WTC11 (cell line): ENCODE measurements around the gene RPTOR. TPM values are rescaled to one million over a fixed set of nuclear protein-coding genes. Genes with fewer than 3 reads are reported as not detected.

Experiments used
- ATAC-seq: fragments of 200-7000 bp; cut with Tn5 transposase; 2 replicates; pipeline ENCODE4 v1.10.0; 2021; ENCODE audit warnings: mild to moderate bottlenecking, moderate library complexity
- CTCF ChIA-PET: fragments of 300-600 bp; sonication (Branson Sonifier 250); formaldehyde crosslinking; loops from one replicate; lab custom pipeline; 2021; ENCODE audit warnings: antibody characterized with exemption; lab: Charles Lee
- POLR2A ChIA-PET: fragments of 350-600 bp; sonication (Branson Sonifier 250); formaldehyde crosslinking; loops from one replicate; lab custom pipeline; 2021; ENCODE audit warnings: antibody characterized with exemption; lab: Charles Lee
- DNase-seq: peaks from one replicate; pipeline ENCODE4 v3.0.0; 2021; ENCODE audit warnings: low spot score
- H3K27ac Mint-ChIP-seq: 2 replicates; pipeline ENCODE4 v1.8.0; 2021; ENCODE audit warnings: mixed read lengths
- H3K27me3 Mint-ChIP-seq: 2 replicates; pipeline ENCODE4 v1.8.0; 2021; ENCODE audit warnings: low read depth, mild to moderate bottlenecking, moderate library complexity, mixed read lengths
- H3K36me3 Mint-ChIP-seq: 2 replicates; pipeline ENCODE4 v1.8.0; 2021; ENCODE audit warnings: mixed read lengths
- H3K4me1 Mint-ChIP-seq: 2 replicates; pipeline ENCODE4 v1.8.0; 2022; ENCODE audit warnings: mixed read lengths
- H3K4me3 Mint-ChIP-seq: 2 replicates; pipeline ENCODE4 v1.8.0; 2021; ENCODE audit warnings: mild to moderate bottlenecking, moderate library complexity, mixed read lengths
- H3K9me3 Mint-ChIP-seq: 2 replicates; pipeline ENCODE4 v1.8.0; 2021; ENCODE audit warnings: mixed read lengths
- AFF4 ChIP-seq: sonication (generic); formaldehyde crosslinking; IDR thresholded peaks from 2 replicates; pipeline ENCODE4 v1.8.1; 2023; ENCODE audit warnings: mild to moderate bottlenecking, missing genetic modification reagents, borderline replicate concordance
- ARID4B ChIP-seq: sonication (generic); formaldehyde crosslinking; IDR thresholded peaks from 2 replicates; pipeline ENCODE4 v1.8.0; 2023; ENCODE audit warnings: missing genetic modification reagents, mild to moderate bottlenecking, borderline replicate concordance
- ATF2 ChIP-seq: sonication (generic); formaldehyde crosslinking; IDR thresholded peaks from 2 replicates; pipeline ENCODE4 v1.8.1; 2022; ENCODE audit warnings: low read depth, missing genetic modification reagents, borderline replicate concordance
- CREB1 ChIP-seq: sonication (generic); formaldehyde crosslinking; IDR thresholded peaks from 2 replicates; pipeline ENCODE4 v1.8.0; 2023; ENCODE audit warnings: mild to moderate bottlenecking, missing genetic modification reagents
- ELF4 ChIP-seq: sonication (generic); formaldehyde crosslinking; IDR thresholded peaks from 2 replicates; pipeline ENCODE4 v1.8.1; 2022; ENCODE audit warnings: low read depth, mild to moderate bottlenecking, moderate library complexity, missing genetic modification reagents
- PREB ChIP-seq: sonication (generic); formaldehyde crosslinking; IDR thresholded peaks from 2 replicates; pipeline ENCODE4 v1.8.1; 2022; ENCODE audit warnings: mild to moderate bottlenecking, missing genetic modification reagents, moderate library complexity, borderline replicate concordance
- PRRX2 ChIP-seq: fragments of 250-450 bp; sonication (Bioruptor Pico); IDR thresholded peaks from 2 replicates; pipeline ENCODE4 v1.8.0; 2021; ENCODE audit warnings: mild to moderate bottlenecking
- RORB ChIP-seq: fragments of 250-450 bp; sonication (Bioruptor Pico); IDR thresholded peaks from 2 replicates; pipeline ENCODE4 v1.9.0; 2021; ENCODE audit warnings: mild to moderate bottlenecking
- SOX15 ChIP-seq: fragments of 250-450 bp; sonication (Bioruptor Pico); IDR thresholded peaks from 2 replicates; pipeline ENCODE4 v1.9.0; 2021; ENCODE audit warnings: mild to moderate bottlenecking
- TCF7 ChIP-seq: sonication (generic); formaldehyde crosslinking; IDR thresholded peaks from 2 replicates; pipeline ENCODE4 v1.8.0; 2022; ENCODE audit warnings: mild to moderate bottlenecking, low read depth, missing genetic modification reagents, moderate library complexity
- USF1 ChIP-seq: sonication (generic); formaldehyde crosslinking; IDR thresholded peaks from 2 replicates; pipeline ENCODE4 v1.8.0; 2022; ENCODE audit warnings: mild to moderate bottlenecking, missing genetic modification reagents
- USF2 ChIP-seq: sonication (generic); formaldehyde crosslinking; IDR thresholded peaks from 2 replicates; pipeline ENCODE4 v1.8.1; 2023; ENCODE audit warnings: mild to moderate bottlenecking, missing genetic modification reagents, moderate library complexity
- ZNF263 ChIP-seq: sonication (generic); formaldehyde crosslinking; IDR thresholded peaks from 2 replicates; pipeline ENCODE4 v1.8.1; 2022; ENCODE audit warnings: low read depth, mild to moderate bottlenecking, moderate library complexity, missing genetic modification reagents
- ZNF281 ChIP-seq: sonication (generic); formaldehyde crosslinking; IDR thresholded peaks from 2 replicates; pipeline ENCODE4 v1.8.0; 2023; ENCODE audit warnings: mild to moderate bottlenecking, missing genetic modification reagents
- ZNF396 ChIP-seq: fragments of 250-450 bp; sonication (Bioruptor Pico); IDR thresholded peaks from 2 replicates; pipeline ENCODE4 v1.8.0; 2021; ENCODE audit warnings: mild to moderate bottlenecking, moderate library complexity, borderline replicate concordance
- ZNF425 ChIP-seq: fragments of 250-450 bp; sonication (Bioruptor Pico); conservative IDR thresholded peaks from 2 replicates; pipeline ENCODE4 v1.9.0; 2021; ENCODE audit warnings: mild to moderate bottlenecking
- total RNA-seq: library from RNA; stranded (reverse); gene quantifications from 3 replicates; pipeline ENCODE4 v1.2.3, GENCODE V29; 2021

Gene RPTOR
- total RNA-seq, 1 experiment from 2014 or later: 41.0 TPM

- Mint-ChIP-seq H3K27me3 (peaks cover 10% of the 10 kb centered on the region), H3K27ac (no peak overlapping the region), H3K9me3 (no peaks in the 10 kb centered on the region), H3K36me3 (no peaks in the 10 kb centered on the region), H3K4me3 (no peak overlapping the region), H3K4me1 (peaks cover 5% of the 10 kb centered on the region)
- DNase-seq (no peak), ATAC-seq (no peak)
- TF ChIP-seq ZNF263 (no peak), RORB (CRISPR knock-in tag) (no peak), USF1 (CRISPR knock-in tag) (peak; percentile 43; the same call in 1 of the 2 replicates), AFF4 (CRISPR knock-in tag) (no peak), USF2 (0 out of 2 replicates have a peak, but pooled peaks have one; percentile 27), ZNF396 (CRISPR knock-in tag) (no peak)
- POLR2A ChIA-PET: interaction anchor here (1.3 kb wide), 1 partner anchor 32 kb away, joined by 4 read pairs; no protein-coding TSS in a partner anchor
- CTCF ChIA-PET: interaction anchor here (0.8 to 2.8 kb wide), 12 partner anchors 16 to 561 kb away, joined by 4 to 18 read pairs (median 6); no protein-coding TSS in a partner anchor
Observed at GRCh38 chr17:80987941-80988461, 443.4 kb downstream of the RPTOR start.

- Mint-ChIP-seq H3K27ac (no peak overlapping the region), H3K4me3 (no peak overlapping the region), H3K27me3 (peaks cover 10% of the 10 kb centered on the region), H3K4me1 (peaks cover 7% of the 10 kb centered on the region), H3K9me3 (no peaks in the 10 kb centered on the region), H3K36me3 (no peaks in the 10 kb centered on the region)
- ChIA-PET POLR2A (interaction anchor here (0.9 kb wide), 1 partner anchor 47 kb away, joined by 3 read pairs; no protein-coding TSS in a partner anchor), CTCF (interaction anchor here (0.6 to 2.8 kb wide), 22 partner anchors 13 to 562 kb away, joined by 3 to 18 read pairs (median 4); no protein-coding TSS in a partner anchor)
- no peak for DNase-seq
- ATAC-seq: no peak
- no peak for TF ChIP-seq ZNF281 (CRISPR knock-in tag)
- no peak for TF ChIP-seq TCF7 (CRISPR knock-in tag)
- no peak for TF ChIP-seq SOX15
- TF ChIP-seq ATF2 (CRISPR knock-in tag): no peak
- TF ChIP-seq ELF4: no peak
- TF ChIP-seq ARID4B: no peak
- TF ChIP-seq PRRX2 (CRISPR knock-in tag): no peak
- no peak for TF ChIP-seq CREB1 (CRISPR knock-in tag)
- TF ChIP-seq ZNF425 (CRISPR knock-in tag): no peak
- no peak for TF ChIP-seq PREB (CRISPR knock-in tag)
Observed at GRCh38 chr17:80989586-80989913, 444.9 kb downstream of the RPTOR start.
